HS-5 (cell line): ENCODE measurements around the gene KIF1C.
"Not testable (repeated sequence)": the region's sequence is repeated elsewhere in the genome, so short reads cannot be mapped to it uniquely, and the experiment has no call there.

Experiments used
- DNase-seq: peaks from one replicate; pipeline ENCODE4 v3.0.0-alpha.2; 2012; ENCODE audit warnings: low read depth

KIF1C gene

DNA sequence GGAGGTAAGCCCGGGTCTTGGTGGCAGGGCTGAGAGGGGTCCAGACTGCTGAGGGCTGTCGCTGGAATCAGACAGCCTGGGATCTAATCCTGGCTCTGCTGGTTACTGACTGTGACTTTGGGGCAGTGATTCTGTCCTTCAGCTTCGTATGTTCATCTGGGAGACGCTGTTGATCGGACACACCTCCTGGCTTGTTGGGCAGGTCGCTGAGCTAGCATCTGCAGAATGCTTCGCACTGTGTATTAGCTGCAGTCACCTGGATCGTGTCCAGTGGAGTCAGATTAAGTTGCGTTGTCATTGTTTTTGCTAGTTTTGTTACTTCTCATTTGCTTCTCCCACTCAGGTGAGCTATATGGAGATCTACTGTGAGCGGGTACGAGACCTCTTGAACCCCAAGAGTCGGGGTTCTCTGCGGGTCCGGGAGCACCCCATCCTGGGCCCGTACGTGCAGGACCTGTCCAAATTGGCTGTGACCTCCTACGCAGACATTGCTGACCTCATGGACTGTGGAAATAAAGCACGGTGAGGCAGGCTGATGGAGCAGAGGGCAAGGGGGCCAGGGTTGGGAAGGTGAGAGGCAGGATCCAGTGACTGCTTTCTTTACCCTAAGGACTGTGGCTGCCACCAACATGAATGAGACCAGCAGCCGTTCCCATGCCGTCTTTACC lies 4.5 kb downstream of the KIF1C start:
- DNase-seq, result no peak

DNA sequence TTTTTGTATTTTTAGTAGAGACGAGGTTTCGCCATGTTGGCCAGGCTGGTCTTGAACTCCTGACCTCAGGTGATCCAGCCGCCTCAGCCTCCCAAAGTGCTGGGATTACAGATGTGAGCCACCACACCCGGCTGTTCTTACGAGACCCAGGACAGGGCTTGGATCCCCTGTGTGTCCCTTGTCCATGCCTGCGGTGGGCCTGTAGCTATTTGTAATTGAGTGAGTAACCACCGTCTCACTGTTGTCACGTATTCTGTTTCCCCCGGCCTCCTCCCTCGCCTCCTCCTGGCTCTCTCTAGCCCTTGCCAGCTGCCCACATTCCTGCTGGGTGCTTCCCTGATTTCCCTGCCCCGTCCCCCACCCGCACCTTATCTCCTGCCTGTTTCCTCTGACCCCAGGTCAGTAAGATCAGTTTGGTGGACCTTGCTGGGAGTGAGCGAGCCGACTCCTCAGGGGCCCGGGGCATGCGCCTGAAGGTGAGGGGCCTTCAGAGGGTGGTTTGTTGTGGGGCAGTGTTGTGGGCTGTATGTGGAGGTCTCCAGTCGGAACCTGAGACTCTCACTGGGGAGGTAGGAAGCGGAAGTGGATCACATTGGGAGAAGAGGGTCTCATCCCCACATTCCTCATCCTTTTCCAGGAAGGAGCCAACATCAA lies 5.6 kb downstream of the KIF1C start:
- DNase-seq, result no peak

DNA sequence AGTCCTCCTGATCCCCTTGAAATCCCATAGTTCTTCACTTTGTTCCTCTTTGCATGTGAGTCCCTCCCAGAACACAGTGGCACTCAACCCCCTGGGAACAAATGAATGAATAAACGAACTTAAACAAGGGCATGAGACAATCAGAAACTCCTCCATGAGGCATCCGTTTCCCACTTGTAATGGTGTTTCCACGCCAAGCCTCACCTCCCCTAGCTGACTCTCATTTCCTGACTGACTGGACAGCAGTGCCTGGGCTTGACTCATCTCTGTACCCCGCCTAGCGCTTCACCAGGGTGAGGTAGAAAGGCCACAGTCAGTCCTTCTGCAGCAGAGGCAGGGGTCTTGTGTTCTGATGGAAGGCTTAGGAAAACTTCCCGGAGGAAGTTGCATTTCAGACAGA lies 14.2 kb downstream of the KIF1C start:
- DNase-seq, result peak; percentile 35

DNA sequence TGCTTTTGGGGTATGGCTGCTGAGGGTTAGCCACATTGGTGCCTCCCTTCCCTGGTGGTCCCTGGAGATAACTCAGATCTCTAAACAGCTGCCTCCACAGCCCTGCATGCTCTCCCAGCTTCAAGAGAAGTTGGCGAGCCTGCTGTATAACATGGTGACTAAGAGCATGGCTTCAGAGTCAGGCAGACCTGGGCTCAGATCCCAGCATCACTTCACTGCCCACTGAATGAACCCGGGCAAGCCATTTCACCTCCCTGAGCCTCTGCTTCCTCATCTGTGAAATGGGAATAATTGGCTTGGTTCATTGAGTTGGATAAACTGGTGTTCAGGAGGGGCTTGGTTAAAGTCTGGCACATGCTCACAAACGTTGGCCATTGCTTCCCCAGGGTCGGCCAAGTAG lies 16.6 kb downstream of the KIF1C start:
- DNase-seq, result no peak

DNA sequence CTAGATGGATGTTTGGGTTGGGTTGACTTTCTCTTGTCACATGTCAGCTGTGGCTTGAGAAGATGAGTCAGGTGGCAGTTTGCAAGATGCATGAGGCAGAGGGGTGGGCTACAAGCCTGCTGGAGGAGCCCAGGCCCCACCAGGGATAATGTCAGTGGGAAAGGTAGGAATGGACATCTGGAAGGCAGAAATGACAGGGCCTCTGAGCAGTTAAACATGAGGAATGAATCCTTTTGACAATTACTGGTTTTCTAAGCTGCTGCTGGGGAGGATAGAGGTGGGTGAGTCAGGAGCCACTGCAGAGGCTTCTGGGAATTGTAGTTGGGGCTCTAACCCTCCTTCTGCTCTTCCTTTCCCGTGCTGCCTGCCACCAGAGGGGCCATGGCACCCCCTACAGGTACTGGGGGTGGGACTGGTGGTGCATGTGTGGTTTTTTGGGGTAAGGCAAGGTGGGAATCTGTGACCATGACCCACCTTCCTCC lies 21.8 kb downstream of the KIF1C start:
- DNase-seq, result no peak

DNA sequence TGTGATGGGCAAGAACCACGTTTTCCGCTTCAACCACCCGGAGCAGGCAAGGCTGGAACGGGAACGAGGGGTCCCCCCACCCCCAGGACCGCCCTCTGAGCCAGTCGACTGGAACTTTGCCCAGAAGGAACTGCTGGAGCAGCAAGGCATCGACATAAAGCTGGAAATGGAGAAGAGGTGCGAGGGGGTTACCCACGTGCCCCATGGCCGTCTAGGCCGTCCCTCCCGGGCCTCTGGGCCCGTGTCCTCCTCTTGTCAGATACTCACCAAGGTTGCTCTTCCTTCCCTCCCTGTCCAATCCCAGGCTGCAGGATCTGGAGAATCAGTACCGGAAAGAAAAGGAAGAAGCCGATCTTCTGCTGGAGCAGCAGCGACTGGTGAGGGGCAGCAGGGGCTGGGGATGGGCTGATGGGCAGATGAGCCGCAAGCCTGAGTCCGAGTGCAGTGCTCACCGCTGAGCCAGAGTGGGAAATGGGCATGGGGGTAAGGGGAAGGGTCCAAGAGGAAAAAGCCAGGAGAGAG lies 22.8 kb downstream of the KIF1C start:
- DNase-seq, result no peak

DNA sequence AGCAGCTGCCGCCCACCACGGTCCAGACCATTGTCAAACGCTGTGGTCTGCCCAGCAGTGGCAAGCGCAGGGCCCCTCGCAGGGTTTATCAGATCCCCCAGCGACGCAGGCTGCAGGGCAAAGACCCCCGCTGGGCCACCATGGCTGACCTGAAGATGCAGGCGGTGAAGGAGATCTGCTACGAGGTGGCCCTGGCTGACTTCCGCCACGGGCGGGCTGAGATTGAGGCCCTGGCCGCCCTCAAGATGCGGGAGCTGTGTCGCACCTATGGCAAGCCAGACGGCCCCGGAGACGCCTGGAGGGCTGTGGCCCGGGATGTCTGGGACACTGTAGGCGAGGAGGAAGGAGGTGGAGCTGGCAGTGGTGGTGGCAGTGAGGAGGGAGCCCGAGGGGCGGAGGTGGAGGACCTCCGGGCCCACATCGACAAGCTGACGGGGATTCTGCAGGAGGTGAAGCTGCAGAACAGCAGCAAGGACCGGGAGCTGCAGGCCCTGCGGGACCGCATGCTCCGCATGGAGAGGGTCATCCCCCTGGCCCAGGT lies 24.5 kb downstream of the KIF1C start:
- no peak for DNase-seq

DNA sequence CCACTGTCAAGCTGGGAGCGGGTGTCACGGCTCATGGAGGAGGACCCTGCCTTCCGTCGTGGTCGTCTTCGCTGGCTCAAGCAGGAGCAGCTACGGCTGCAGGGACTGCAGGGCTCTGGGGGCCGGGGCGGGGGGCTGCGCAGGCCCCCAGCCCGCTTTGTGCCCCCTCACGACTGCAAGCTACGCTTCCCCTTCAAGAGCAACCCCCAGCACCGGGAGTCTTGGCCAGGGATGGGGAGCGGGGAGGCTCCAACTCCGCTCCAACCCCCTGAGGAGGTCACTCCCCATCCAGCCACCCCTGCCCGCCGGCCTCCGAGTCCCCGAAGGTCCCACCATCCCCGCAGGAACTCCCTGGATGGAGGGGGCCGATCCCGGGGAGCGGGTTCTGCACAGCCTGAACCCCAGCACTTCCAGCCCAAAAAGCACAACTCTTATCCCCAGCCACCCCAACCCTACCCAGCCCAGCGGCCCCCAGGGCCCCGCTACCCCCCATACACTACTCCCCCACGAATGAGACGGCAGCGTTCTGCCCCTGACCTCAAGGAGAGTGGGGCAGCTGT lies 25.9 kb downstream of the KIF1C start:
- no peak for DNase-seq

DNA sequence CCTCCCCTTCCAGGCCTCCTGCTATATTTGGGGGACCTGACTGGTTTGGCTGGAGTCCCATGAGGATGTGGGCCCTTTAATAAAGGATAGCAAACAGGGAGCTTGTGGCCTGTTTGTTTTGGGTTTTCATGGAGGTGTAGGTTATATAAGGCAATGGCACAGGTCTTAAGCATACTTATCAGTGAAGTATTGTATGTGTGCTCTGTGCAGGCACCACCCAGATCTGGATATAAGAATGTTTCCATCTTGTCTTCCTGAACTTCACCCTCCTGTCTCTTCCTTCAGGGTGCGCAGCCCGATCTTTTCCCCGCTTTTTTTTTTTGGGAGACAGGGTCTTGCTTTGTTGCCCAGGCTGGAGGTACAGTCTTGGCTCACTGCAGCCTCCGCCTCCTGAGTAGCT lies 26.9 kb downstream of the KIF1C start:
- DNase-seq, result no peak

DNA sequence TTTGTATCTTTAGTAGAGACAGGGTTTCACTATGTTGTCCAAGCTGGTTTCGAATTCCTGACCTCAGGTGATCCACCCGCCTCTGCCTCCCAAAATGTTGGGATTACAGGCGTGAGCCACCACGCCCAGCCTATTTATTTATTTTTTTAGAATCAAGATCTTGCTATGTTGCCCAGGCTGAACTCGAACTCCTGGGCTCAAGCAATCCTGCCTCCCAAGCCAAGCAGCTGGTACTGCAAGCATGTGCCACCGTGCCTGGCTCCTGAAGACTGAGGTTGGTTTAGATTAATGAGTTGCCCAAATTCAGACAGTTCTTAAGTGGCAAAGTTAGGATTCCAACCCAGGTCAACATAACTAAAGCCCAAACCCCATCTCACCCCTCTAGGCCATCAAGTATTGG lies 29.5 kb downstream of the KIF1C start:
- DNase-seq, result no peak

DNA sequence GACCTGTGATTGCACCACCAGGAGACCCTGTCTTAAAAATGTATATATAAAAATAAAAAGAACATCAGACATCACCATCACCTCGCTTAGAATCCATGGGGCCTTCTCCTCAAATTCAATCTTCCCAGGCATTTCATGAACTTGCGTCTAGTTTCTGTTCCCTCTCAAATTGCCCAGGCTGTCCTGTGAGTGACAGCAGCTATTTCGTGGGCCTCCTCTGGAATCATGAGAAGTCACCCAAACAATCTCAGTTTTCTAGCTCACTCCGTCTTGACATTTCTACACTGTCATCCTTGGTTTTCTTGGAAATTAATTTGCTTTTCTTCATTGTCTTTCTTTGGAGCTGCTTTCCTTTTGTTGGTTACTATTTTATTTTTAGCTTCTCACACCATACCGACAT lies 30.2 kb downstream of the KIF1C start:
- DNase-seq, result no peak

DNA sequence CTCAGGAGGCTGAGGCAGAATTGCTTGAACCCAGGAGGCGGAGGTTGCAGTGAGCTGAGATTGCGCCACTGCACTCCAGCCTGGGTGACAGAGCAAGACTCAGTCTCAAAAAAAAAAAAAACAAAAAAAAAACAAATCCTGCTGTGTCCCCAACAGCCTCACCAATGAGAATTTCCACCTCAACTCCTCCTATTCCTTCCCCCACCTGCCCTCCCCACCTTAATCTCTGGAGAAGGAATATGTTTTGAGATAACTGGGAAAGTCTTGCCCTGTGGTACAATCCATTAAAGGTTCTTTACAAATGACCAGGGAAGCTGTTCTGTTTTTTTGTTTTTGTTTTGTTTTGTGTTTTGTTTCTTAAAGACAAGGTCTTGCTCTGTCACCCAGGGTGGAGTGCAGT lies 32.4 kb downstream of the KIF1C start:
- not testable (repeated sequence) for DNase-seq

DNA sequence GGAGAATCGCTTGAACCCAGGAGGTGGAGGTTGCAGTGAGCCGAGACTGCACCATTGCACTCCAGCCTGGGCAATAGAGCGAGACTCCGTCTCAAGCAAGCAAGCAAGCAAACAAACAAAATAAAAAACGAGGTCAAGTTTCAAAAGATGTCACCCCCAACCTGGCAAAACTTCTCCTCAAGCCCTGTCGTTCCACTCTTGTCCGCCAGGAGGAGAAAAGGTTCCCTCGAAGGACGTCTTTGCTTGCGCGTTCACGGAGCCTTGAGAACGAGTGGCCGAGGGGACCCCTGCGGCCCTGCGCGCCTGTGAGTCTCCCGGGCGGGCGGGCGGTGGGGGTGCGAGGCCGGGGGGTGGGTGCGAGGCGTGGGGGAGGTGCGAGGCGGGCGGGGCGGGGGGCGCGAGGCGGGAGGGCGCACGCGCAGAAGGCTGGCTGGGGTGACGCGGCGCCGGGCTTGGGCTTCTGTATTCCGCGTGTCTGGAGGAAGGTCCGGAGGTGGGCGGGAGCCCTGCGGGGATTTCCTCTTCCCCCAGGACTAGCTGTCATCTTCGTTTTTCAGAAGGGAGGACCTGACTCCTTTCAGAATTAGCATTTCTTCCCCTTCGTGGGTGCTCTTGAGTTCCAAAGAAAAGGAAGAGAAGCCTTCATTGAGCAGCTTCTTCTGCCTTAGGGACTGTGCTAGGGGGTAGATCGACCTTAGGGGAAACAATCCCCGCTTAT lies 33.8 kb downstream of the KIF1C start:
- DNase-seq, result peak; percentile 35

DNA sequence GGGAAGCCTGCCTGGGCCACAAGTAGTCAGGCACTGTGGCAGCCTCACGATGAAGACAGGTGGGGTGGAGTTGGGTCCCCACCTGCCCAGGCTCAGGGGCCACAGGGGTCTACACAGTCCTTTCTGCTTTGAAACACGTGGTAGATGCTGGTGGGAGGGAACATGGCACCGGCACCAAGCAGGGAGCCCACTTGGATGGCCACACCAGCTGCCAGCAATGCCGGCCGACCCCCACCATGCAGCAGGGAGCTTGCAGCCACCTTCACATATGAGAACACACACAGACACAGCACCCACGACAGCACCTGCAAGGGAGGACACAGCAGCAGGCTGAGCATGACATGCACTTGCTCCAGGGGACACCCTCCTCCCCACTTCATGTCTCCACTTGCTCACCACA lies 35.1 kb downstream of the KIF1C start:
- DNase-seq, result no peak

DNA sequence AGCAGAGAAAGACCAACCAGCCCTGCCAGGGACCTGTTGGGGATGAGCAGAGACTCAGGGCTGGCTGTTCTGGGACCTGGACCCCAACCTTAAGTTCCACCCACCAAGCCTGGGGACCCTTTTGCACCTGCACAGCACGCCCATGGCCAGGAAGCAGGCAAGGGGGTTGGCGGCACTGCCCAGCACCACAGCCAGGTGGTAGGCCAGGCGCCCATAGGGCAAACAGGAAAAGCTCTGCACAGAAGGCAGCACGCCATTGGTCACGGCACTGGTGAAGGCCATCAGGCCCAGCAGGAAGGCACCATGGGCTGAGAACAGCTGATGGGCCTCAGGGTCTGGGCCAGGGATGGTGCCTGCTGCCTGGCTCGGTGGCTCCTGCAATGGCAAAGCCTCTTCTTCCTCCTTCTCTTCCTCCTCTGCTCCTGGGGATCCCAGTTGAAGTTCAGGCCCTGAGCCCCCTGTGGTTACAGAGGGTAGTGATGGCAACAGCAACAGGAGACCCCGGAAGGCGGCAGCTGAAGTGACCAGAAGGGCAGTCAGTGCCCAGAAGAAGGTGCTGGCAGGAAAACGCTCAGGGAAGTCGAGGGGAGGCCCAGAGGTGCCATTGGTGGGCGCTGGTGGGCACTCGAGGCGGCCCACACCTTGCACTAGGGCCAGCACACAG lies 35.7 kb downstream of the KIF1C start:
- DNase-seq, result no peak

DNA sequence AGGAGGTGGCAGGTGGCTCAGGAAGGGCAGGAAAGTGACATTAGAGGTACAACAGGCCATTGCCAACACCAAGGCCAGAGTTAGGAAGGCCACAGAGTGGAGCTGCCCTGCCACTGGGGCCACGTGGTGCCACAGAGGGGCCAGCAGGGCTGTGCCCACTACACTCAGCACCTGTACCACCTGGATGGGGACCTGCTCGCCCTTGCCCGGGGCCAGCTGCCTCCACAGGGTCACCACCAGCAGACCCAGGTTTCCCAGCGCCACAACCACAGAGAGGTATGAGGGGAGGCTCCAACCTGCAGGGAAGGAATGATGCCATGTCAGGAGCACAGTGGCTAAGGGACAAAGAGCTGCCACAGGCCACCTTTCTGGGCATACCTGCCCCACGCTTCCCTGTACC lies 36.3 kb downstream of the KIF1C start:
- no peak for DNase-seq

DNA sequence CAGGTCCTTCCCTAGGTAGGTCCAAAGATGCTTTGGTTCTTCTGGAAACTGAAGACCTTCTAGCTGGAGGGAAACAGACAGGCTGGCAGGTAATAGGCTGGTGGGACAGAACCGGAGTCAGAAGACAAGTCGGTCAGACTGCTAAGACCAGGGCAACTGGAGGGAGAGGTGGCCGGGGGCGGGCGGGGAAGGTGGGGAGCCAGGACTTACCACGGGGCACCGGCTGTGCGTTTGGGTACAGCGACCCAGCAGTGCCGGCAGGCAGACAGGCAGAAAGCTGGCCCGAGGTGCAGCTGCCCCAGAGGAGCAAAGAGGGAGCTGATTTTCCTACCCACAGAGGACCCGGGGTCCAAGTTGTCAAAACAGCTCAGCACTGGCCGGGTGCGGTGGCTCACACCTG lies 36.9 kb downstream of the KIF1C start:
- DNase-seq, result no peak

DNA sequence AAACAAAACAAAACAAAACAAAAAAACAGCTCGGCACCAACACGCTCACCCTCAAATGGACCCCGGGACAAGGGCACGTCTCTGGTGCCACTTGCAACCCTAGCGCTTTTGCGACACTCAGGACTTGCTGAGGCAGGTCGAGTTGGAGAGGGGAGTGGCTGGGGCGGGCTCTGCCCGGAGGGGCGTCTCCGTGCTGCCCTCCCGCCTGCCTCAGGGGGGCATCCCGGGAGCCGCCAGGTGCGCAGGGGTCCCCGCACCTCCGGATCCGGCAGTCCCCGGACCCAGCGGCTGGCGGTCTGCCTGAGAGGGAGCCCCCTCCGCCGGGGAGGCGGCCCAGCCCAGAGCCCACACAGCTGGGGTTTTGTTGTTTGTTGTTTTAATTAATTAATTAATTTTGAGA lies 37.6 kb downstream of the KIF1C start, which contains the start of gene SLC52A1:
Gene SLC52A1 (minus strand): TSS at position 112 of the 400 bp plus-strand sequence. CDS start 820 bp downstream, outside the sequence.
- DNase-seq, result no peak

DNA sequence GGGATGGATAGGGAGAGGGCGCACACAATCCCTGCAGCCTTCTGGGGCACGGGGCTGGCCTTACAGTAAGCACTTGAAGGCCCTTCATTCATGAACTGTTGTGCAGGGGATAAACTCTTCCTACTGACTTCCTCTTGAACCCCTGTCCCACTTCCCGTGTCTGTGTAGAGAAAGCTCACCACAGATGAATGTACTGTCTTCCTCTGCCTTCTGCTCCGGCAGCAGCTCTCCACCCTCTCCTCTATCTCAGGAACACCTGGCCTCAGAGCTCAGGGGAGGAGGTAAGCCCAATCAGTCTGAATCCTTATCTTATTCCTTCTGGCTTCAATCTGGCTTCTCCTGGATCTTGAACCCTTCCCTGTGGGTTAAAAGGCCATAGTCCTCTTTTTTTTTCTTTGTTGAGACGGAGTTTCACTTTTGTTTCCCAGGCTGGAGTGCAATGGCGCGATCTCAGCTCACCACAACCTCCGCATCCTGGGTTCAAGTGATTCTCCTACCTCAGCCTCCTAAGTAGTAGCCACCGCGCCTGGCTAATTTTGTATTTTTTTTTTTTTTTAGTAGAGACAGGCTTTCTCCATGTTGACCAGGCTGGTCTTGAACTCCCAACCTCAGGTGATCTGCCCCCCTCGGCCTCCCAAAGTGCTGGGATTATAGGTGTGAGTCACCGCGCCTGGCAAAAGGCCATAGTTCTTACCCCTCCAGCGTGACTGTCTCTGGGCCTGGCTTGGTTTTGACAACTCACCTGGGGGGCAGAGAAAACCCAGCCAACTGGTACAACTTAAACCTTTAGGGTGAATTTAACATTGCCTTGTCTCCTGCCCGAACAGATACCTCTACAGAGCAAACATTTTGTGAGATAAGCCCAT lies 44.6 kb downstream of the KIF1C start:
- DNase-seq, result no peak

DNA sequence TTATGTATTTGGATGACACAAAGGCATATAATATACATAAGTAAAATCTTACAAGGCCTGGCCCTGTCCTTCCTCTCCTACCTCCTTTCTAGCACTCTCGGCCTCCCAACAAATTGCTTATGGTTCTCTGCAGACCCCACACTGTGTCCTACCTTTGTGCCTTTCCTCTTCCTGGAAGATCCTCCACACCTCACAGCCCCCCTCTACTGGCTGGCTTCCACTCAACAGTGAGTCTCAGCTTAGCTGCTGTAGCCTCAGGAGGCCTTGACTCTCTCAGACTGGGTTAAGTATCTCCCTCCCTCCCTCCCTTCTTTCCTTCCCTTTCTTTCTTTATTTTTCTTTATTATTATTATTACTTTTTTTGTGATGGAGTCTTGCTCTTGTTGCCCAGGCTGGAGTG lies 45.8 kb downstream of the KIF1C start:
- no peak for DNase-seq

DNA sequence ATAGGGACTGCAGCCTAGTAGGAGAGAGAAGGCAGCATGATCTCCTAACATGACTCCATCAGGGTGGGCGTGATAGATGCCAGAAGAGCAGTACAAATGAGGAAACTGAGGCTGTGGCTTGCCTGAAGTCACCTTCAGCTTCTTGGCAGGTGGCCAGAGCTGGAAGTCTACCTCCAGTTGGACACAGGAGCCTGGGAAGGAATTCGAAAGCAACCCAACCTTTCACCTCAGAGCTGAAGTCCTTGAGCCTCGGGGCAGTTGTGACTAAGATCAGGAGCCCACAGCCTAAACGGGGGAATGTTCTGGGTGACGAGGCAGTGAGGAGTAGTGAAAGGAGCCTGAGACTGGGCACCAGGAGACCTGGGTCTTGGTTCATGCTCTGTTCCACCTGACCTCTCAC lies 46.9 kb downstream of the KIF1C start:
- no peak for DNase-seq
